H1 (cell line): ENCODE results near the gene MICALL2. TPM values are rescaled to one million over a fixed set of nuclear protein-coding genes. Genes with fewer than 3 reads are reported as not detected.
A peak's percentile ranks its signal among the peaks of the same experiment; 100 is the strongest.

ENCODE experiments used
- CTCF ChIA-PET: fragments of 300-600 bp; sonication (Branson Sonifier 250); formaldehyde crosslinking; loops from one replicate; lab custom pipeline; 2021; ENCODE audit not compliant: partially characterized antibody; lab: Charles Lee
- POLR2A ChIA-PET: fragments of 300-600 bp; sonication (Branson Sonifier 250); formaldehyde crosslinking; loops from one replicate; lab custom pipeline; 2021; ENCODE audit warnings: inconsistent platforms; ENCODE audit not compliant: partially characterized antibody; lab: Charles Lee
- DNase-seq, 2 experiments: peaks; one replicate each; pipeline versions ENCODE4 v3.0.0 to v3.0.0-alpha.2; 2010 to 2022; ENCODE audit warnings: low spot score in 2 of 2, low read depth in 1 of 2, mixed read lengths in 1 of 2
- FAIRE-seq: peaks from 2 replicates; lab custom pipeline; 2011; peaks lifted over from hg19 to GRCh38; lab: Jason Lieb, UNC
- H2AFZ ChIP-seq: 2 replicates; pipeline ENCODE4 v1.8.1; 2012; ENCODE audit warnings: low read length, inconsistent platforms
- H2AK5ac ChIP-seq: 2 replicates; pipeline ENCODE4 v1.6.1; 2013; ENCODE audit warnings: low read depth, low read length
- H2BK120ac ChIP-seq: replicated peaks from 2 replicates; pipeline ENCODE3; 2013; ENCODE audit warnings: low read depth, low read length, inconsistent platforms
- H2BK12ac ChIP-seq: 2 replicates; pipeline ENCODE4 v1.6.1; 2013; ENCODE audit warnings: low read depth, low read length
- H2BK15ac ChIP-seq: 2 replicates; pipeline ENCODE4 v1.6.1; 2013; ENCODE audit warnings: low read length
- H2BK20ac ChIP-seq: 2 replicates; pipeline ENCODE4 v1.6.1; 2013; ENCODE audit warnings: low read length
- H2BK5ac ChIP-seq: 2 replicates; pipeline ENCODE4 v1.6.1; 2013; ENCODE audit warnings: low read depth, low read length
- H3K14ac ChIP-seq: 2 replicates; pipeline ENCODE4 v1.6.1; 2013; ENCODE audit warnings: inconsistent platforms; ENCODE audit not compliant: insufficient read length
- H3K18ac ChIP-seq: 2 replicates; pipeline ENCODE4 v1.6.1; 2013; ENCODE audit warnings: low read length; ENCODE audit errors: extremely low read depth
- H3K23ac ChIP-seq: 2 replicates; pipeline ENCODE4 v1.6.1; 2013; ENCODE audit warnings: inconsistent platforms; ENCODE audit not compliant: insufficient read length
- H3K23me2 ChIP-seq: 2 replicates; pipeline ENCODE4 v1.6.1; 2013; ENCODE audit warnings: low read depth, low read length
- H3K27ac ChIP-seq: 2 replicates; pipeline ENCODE4 v1.6.1; 2011; ENCODE audit warnings: low read depth, low read length, inconsistent platforms
- H3K27me3 ChIP-seq, 4 experiments: replicated peaks in 1 of 4; 1 replicate in 1 of 4; 2 replicates in 3 of 4; pipeline versions ENCODE4 v1.6.1 to v1.8.1; 2011 to 2013; ENCODE audit warnings: low read length in 3 of 4, mild to moderate bottlenecking in 3 of 4, inconsistent platforms in 2 of 4, mixed read lengths in 2 of 4, moderate library complexity in 1 of 4; ENCODE audit not compliant: control insufficient read depth in 3 of 4, insufficient read depth in 3 of 4; ENCODE audit errors: extremely low read depth in 1 of 4
- H3K36me3 ChIP-seq, 4 experiments: 2 replicates each; pipeline versions ENCODE4 v1.6.1 to v1.8.1; 2011 to 2013; ENCODE audit warnings: mild to moderate bottlenecking in 4 of 4, low read length in 3 of 4, moderate library complexity in 2 of 4, control low read depth in 1 of 4, inconsistent platforms in 1 of 4; ENCODE audit not compliant: insufficient read depth in 4 of 4, control insufficient read depth in 2 of 4
- H3K4ac ChIP-seq: replicated peaks from 2 replicates; pipeline ENCODE3; 2013; ENCODE audit warnings: low read length, low read depth, mixed read lengths, inconsistent platforms; ENCODE audit not compliant: insufficient read length
- H3K4me1 ChIP-seq, 4 experiments: replicated peaks in 1 of 4; 1 replicate in 1 of 4; 2 replicates in 3 of 4; pipeline versions ENCODE4 v1.6.1 to v1.8.1; 2011 to 2013; ENCODE audit warnings: low read length in 3 of 4, inconsistent platforms in 2 of 4, mixed read lengths in 1 of 4; ENCODE audit not compliant: insufficient read depth in 4 of 4, control insufficient read depth in 3 of 4
- H3K4me2 ChIP-seq, 2 experiments: 2 replicates each; pipeline versions ENCODE4 v1.6.1 to v1.8.1; 2011 to 2013; ENCODE audit warnings: low read depth in 2 of 2, low read length in 2 of 2, control low read depth in 1 of 2, inconsistent platforms in 1 of 2, mild to moderate bottlenecking in 1 of 2; ENCODE audit not compliant: insufficient read depth in 1 of 2
- H3K4me3 ChIP-seq, 4 experiments: fragments of 200-600, 300-600 bp in 1 of 4; sonication (generic), shearing (Covaris generic), sonication (Bioruptor Twin) in 1 of 4; 2 replicates each; pipeline versions ENCODE4 v1.5.1 to v1.8.1; 2011 to 2016; ENCODE audit warnings: low read length in 4 of 4, low read depth in 3 of 4, control low read depth in 2 of 4, inconsistent platforms in 2 of 4, mild to moderate bottlenecking in 2 of 4, mixed read lengths in 1 of 4, moderate library complexity in 1 of 4; ENCODE audit not compliant: insufficient read depth in 2 of 4; ENCODE audit errors: extremely low read depth in 1 of 4
- H3K56ac ChIP-seq: replicated peaks from 2 replicates; pipeline ENCODE3; 2013; ENCODE audit warnings: low read depth, mild to moderate bottlenecking, mixed read lengths, low read length, inconsistent platforms; ENCODE audit not compliant: insufficient read length
- H3K79me1 ChIP-seq: 2 replicates; pipeline ENCODE4 v1.6.1; 2013; ENCODE audit warnings: low read depth, low read length, control low read depth
- H3K79me2 ChIP-seq, 2 experiments: 2 replicates each; pipeline versions ENCODE4 v1.6.1 to v1.8.1; 2012 to 2013; ENCODE audit warnings: low read length in 2 of 2, mild to moderate bottlenecking in 2 of 2, inconsistent platforms in 1 of 2; ENCODE audit not compliant: insufficient read depth in 2 of 2, control insufficient read depth in 1 of 2
- H3K9ac ChIP-seq, 4 experiments: replicated peaks in 1 of 4; 1 replicate in 1 of 4; 2 replicates in 3 of 4; pipeline versions ENCODE4 v1.6.1 to v1.8.1; 2011 to 2013; ENCODE audit warnings: low read depth in 3 of 4, low read length in 3 of 4, control low read depth in 2 of 4, mild to moderate bottlenecking in 2 of 4, moderate library complexity in 2 of 4, inconsistent platforms in 1 of 4; ENCODE audit errors: extremely low read depth in 1 of 4
- H3K9me3 ChIP-seq, 2 experiments: 2 replicates each; pipeline versions ENCODE4 v1.6.1 to v1.8.1; 2012 to 2013; ENCODE audit warnings: mild to moderate bottlenecking in 2 of 2, moderate library complexity in 2 of 2, control low read depth in 1 of 2, inconsistent platforms in 1 of 2, low read depth in 1 of 2, low read length in 1 of 2, mixed read lengths in 1 of 2; ENCODE audit not compliant: insufficient read depth in 2 of 2
- H4K20me1 ChIP-seq, 2 experiments: replicated peaks in 1 of 2; 2 replicates each; pipeline versions ENCODE3 to v1.8.1; 2011 to 2013; ENCODE audit warnings: inconsistent platforms in 2 of 2, low read length in 2 of 2, mild to moderate bottlenecking in 1 of 2; ENCODE audit not compliant: insufficient read depth in 2 of 2, control insufficient read depth in 1 of 2
- H4K5ac ChIP-seq: 2 replicates; pipeline ENCODE4 v1.6.1; 2013; ENCODE audit warnings: low read length, low read depth, mixed read lengths, inconsistent platforms; ENCODE audit not compliant: insufficient read length
- H4K8ac ChIP-seq: 2 replicates; pipeline ENCODE4 v1.8.0; 2013; ENCODE audit warnings: mild to moderate bottlenecking, moderate library complexity, low read length, inconsistent platforms; ENCODE audit not compliant: insufficient read depth; ENCODE audit errors: extremely low read depth
- H4K91ac ChIP-seq: replicated peaks from 2 replicates; pipeline ENCODE3; 2013; ENCODE audit warnings: low read length, mixed read lengths, inconsistent platforms; ENCODE audit not compliant: insufficient read length
- EGR1 ChIP-seq: IDR thresholded peaks from 2 replicates; pipeline ENCODE4 v1.6.1; 2011; ENCODE audit warnings: low read depth, low read length, borderline replicate concordance
- HDAC2 ChIP-seq, 2 experiments: fragments of 300-600 bp in 1 of 2; sonication (generic) in 1 of 2; IDR thresholded peaks; 2 replicates each; pipeline ENCODE4 v1.6.1; 2011 to 2012; ENCODE audit warnings: low read depth in 2 of 2, low read length in 2 of 2, mild to moderate bottlenecking in 2 of 2, moderate library complexity in 2 of 2, borderline replicate concordance in 1 of 2, inconsistent platforms in 1 of 2
- HDAC6 ChIP-seq: IDR thresholded peaks from one replicate; pipeline ENCODE4 v1.7.1; 2012; ENCODE audit warnings: low read depth, mild to moderate bottlenecking, inconsistent platforms, low read length, moderate library complexity
- KDM1A ChIP-seq: fragments of 200-600, 300-600 bp; sonication (generic); IDR thresholded peaks from 2 replicates; pipeline ENCODE4 v1.7.1; 2016; ENCODE audit warnings: mild to moderate bottlenecking, low read length, borderline replicate concordance
- POLR2AphosphoS5 ChIP-seq: IDR thresholded peaks from 2 replicates; pipeline ENCODE4 v1.6.1; 2011; ENCODE audit warnings: low read depth, low read length
- SIX5 ChIP-seq: IDR thresholded peaks from 2 replicates; pipeline ENCODE4 v1.6.1; 2011; ENCODE audit warnings: mild to moderate bottlenecking, low read depth, low read length
- SP4 ChIP-seq: IDR thresholded peaks from 2 replicates; pipeline ENCODE4 v1.6.1; 2012; ENCODE audit warnings: low read length, inconsistent platforms
- WGBS, 2 experiments: shearing (Covaris generic) in 1 of 2; methylation state at CpG; one replicate each; pipeline versions ENCODE4 v1.1.6 to v1.1.7; 2013 to 2015; ENCODE audit warnings: low lambda C conversion rate in 2 of 2, mixed read lengths in 2 of 2, inconsistent platforms in 1 of 2, low coverage in 1 of 2, missing lambda C conversion rate in 1 of 2; ENCODE audit not compliant: insufficient replicate concordance in 2 of 2, insufficient coverage in 1 of 2, insufficient read length in 1 of 2; ENCODE audit errors: extremely low coverage in 1 of 2, missing lambda C conversion rate in 1 of 2; 5-methylcytosine and 5-hydroxymethylcytosine counted together
- polyA plus RNA-seq, 7 experiments: library from polyadenylated mRNA; depleted of rRNA in 3 of 7; stranded (reverse) in 5 of 7; unstranded in 2 of 7; fragments of >200 nt in 5 of 7; fragments of 200-250 nt in 2 of 7; gene quantifications; 1 replicate in 5 of 7; 2 replicates in 1 of 7; 4 replicates in 1 of 7; pipeline versions ENCODE4 v1.2.1 to v1.2.3, GENCODE V29; 2011 to 2013; ENCODE audit warnings: missing spikeins in 2 of 7, mixed read lengths in 2 of 7
- total RNA-seq: library from RNA; stranded (reverse); fragmentation: NEBNext Ultra II Directional; extraction: Animal tissue kit (Norgen Biotek cat#: 25700); gene quantifications from 2 replicates; pipeline ENCODE4 v1.2.1, GENCODE V29; 2021

Gene MICALL2
- total and polyA plus RNA-seq, 2 of the 8 experiments (the other 6 are each of a cell fraction or from before 2014, with no cell fraction given), result 5.3 to 8.5 TPM

GRCh38 chr7:1423264-1423811 is 35.9 kb downstream of the MICALL2 start:
- Histone ChIP-seq H3K4me1 (peaks cover 0 to 6% (median 2%) of the 10 kb centered on the region in 4 experiments; a peak in 5 of 7 replicates), H4K8ac (no peak overlapping the region; the same call in 1 of the 2 replicates), H4K5ac (no peak overlapping the region), H2BK12ac (peak overlapping the region; percentile 75; the same call in 1 of the 2 replicates), H2BK5ac (no peak overlapping the region; the same call in 1 of the 2 replicates), H4K20me1 (no peaks in the 10 kb centered on the region), H3K23ac (no peak overlapping the region), H3K27ac (no peak overlapping the region), H2AFZ (no peak overlapping the region), H3K27me3 (no peaks in the 10 kb centered on the region), H3K4me2 (no peak overlapping the region; a peak in 1 of 4 replicates), H3K4ac (no peak overlapping the region), H3K9ac (no peak overlapping the region), H3K23me2 (no peaks in the 10 kb centered on the region), H2AK5ac (peak overlapping the region; percentile 65; the same call in 1 of the 2 replicates), H4K91ac (peak overlapping the region; percentile 15), H3K79me1 (no peaks in the 10 kb centered on the region), H3K18ac (peak overlapping the region; percentile 48; the same call in 1 of the 2 replicates), H2BK20ac (0 out of 2 replicates have a peak overlapping the region, but pooled peaks have one; percentile 32), H2BK120ac (no peak overlapping the region), H3K9me3 (no peaks in the 10 kb centered on the region), H3K56ac (no peak overlapping the region), H3K79me2 (no peaks in the 10 kb centered on the region), H3K4me3 (no peak overlapping the region), H3K14ac (no peak overlapping the region), H2BK15ac (peak overlapping the region; percentile 46; the same call in 1 of the 2 replicates), H3K36me3 (no peaks in the 10 kb centered on the region)
- WGBS, 2 experiments, result 72% methylated on average over 5 of the region's 5 CpGs; no CpG with 5 or more reads in 1 of the 2 experiments
- FAIRE-seq (no peak), DNase-seq (no peak)
- TF ChIP-seq HDAC6 (no peak), KDM1A (peak; percentile 84), POLR2AphosphoS5 (no peak), SIX5 (no peak), HDAC2 (IDR thresholded peaks at IDR 0.05; ENCODE audit: borderline replicate concordance in 1 of 2, low read depth in 2 of 2, low read length in 2 of 2) (0 out of 4 replicates have a peak, but pooled peaks of 1 of the 2 experiments have one; percentile 47), EGR1 (no peak), SP4 (no peak)
- CTCF ChIA-PET, result interaction anchor here (2.0 kb wide), 1 partner anchor 9 kb away, joined by 15 read pairs; no protein-coding TSS in a partner anchor
- POLR2A ChIA-PET, result interaction anchor here (0.8 to 1.1 kb wide), 2 partner anchors 11 to 202 kb away, joined by 3 to 4 read pairs; no protein-coding TSS in a partner anchor
